ENCODE measurements around the gene ATP5MC3.

ATP5MC3 gene

DNA sequence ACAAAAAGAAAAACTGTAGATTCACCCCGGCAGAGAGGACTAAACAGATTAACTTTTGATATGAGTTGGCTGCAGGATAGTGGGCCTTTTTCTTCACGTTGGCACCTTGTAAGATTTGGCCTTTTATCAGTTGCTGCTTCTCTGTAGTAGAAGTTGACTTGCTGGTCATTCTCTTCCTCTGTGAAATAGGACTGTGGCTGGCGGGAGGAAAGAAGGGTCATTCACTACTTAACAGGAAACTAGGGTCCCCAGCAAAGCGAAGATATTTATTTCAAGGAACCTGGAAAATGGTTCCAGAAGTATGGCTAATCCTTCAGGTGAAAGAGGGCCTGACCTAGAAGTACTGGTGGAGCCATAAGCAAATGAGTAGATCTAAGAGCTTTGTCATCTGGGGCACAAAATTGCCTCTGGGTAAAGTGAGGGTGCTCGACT, 383 bp upstream of the ATP5MC3 start:
- TF ChIP-seq, protein P1, sequence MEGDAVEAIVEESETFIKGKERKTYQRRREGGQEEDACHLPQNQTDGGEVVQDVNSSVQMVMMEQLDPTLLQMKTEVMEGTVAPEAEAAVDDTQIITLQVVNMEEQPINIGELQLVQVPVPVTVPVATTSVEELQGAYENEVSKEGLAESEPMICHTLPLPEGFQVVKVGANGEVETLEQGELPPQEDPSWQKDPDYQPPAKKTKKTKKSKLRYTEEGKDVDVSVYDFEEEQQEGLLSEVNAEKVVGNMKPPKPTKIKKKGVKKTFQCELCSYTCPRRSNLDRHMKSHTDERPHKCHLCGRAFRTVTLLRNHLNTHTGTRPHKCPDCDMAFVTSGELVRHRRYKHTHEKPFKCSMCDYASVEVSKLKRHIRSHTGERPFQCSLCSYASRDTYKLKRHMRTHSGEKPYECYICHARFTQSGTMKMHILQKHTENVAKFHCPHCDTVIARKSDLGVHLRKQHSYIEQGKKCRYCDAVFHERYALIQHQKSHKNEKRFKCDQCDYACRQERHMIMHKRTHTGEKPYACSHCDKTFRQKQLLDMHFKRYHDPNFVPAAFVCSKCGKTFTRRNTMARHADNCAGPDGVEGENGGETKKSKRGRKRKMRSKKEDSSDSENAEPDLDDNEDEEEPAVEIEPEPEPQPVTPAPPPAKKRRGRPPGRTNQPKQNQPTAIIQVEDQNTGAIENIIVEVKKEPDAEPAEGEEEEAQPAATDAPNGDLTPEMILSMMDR (IDR thresholded peaks at IDR 0.05; ENCODE audit: insufficient read depth, missing control alignments) = no peak
- DNase-seq (ENCODE audit: insufficient read length, low spot score) (no peak), FAIRE-seq (no peak)

DNA sequence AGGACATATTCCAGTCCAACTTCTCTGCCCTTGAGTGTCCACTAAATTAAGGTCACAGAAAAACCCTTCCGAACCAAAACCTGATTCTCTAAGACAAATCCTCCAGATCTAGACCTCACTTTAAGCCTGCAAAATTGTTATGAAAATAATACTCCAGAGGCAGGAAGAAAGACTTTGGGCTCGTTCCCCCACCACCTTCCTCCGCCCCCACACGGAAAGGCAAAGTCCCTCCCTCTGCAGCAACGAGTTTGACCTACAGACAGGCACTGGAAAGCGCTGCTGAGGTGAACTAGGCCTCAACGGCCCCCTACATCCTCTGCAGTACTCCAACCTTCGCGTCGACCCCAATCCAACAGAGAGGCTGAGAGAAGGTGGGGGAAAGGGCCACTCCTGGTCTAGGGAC, 808 bp downstream of the ATP5MC3 start:
- TF ChIP-seq, protein P1 (IDR thresholded peaks at IDR 0.05; ENCODE audit: insufficient read depth, missing control alignments) = no peak
- DNase-seq (ENCODE audit: insufficient read length, low spot score) = no peak
- no peak for FAIRE-seq

DNA sequence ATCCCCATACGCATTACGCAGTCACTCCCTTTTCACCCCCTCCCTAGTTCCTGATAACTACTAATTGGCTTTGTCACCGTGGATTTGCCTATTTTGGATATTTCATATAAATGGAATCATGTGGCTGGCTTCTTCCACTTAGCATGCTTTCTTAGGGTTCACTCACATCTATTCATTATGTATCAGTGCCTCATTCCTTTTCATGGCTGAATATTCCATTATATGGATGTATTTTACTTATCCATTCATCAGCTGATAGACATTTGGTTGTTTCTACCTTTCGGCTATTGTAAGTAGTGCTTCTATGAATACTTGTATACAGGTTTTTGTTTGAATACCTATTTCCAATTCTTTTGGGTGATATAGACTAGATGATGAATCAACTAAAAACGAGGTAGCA, 4.9 kb downstream of the ATP5MC3 start:
- no peak for DNase-seq (ENCODE audit: insufficient read length, low spot score)
- FAIRE-seq = no peak
- TF ChIP-seq, protein P1 (IDR thresholded peaks at IDR 0.05; ENCODE audit: insufficient read depth, missing control alignments) = no peak

DNA sequence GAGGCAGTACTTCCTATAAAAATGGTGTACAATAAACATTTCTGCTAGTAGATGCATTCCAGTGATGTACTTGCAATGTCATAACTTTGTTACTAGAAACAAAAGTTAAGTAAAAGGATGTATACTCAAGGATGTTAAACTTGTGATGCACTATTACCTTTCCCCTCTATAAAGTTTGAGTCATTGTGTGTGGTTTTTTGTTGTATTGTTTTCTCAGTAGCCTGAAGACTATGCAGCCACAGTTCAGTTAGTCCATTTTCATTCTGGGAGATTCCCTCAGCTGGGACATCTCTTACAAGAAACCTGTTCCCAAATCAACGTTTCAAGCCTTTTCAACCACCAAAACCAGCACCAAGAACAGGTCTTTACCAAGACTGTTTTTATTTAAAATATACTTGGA, 5.6 kb downstream of the ATP5MC3 start:
- DNase-seq (ENCODE audit: insufficient read length, low spot score) (no peak), FAIRE-seq (no peak)
- TF ChIP-seq, protein P1 (IDR thresholded peaks at IDR 0.05; ENCODE audit: insufficient read depth, missing control alignments) = no peak

DNA sequence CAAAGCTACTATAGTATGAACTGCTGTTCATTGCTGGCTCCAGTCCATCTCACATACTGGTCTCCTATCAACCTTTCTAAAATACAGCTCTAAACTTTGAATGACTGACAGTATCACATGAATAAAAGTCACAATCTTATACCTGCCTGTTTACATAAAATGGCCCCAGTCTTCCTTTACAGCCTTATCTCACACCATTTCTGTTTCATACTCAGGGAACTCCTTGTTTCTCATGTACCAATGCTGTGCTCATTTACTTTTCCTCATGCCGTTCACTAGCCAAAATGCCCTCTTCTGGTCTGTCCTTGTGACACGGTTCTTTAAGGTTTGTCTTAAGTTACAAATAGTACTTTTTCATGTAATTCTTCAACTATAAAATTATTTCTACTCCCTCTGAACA, 6.2 kb downstream of the ATP5MC3 start:
- DNase-seq (ENCODE audit: insufficient read length, low spot score) (no peak), FAIRE-seq (no peak)
- TF ChIP-seq, protein P1 (IDR thresholded peaks at IDR 0.05; ENCODE audit: insufficient read depth, missing control alignments) = no peak

DNA sequence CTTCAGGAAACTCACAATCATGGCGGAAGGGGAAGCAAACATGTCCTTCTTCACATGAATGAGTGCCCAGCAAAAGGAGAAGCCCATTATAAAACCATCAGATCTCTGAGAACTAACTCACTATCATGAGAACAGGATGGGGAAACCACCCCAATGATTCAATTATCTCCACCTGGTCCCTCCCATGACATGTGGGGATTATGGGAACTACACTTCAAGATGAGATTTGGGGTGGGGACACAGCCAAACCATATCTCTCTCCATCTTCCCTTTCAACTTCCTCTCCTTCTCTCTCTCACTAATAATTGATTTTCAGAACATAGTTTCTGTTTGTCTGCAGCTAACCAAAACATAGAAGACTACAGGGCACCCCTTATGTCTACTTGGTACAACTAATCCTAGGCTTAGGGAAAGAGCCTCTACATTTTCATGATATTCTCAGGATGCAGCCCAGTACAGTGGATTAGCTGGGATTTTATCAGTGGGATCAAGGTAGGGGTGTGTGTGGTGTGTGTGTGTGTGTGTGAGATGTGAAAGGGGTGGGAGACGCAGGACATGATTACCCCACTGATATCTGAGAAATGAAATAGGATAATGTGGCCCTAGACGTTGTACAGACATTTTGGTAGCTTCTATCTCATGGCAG, 10.7 kb downstream of the ATP5MC3 start:
- DNase-seq (ENCODE audit: insufficient read length, low spot score) = no peak
- no peak for FAIRE-seq
- TF ChIP-seq, protein P1 (IDR thresholded peaks at IDR 0.05; ENCODE audit: insufficient read depth, missing control alignments) = no peak

DNA sequence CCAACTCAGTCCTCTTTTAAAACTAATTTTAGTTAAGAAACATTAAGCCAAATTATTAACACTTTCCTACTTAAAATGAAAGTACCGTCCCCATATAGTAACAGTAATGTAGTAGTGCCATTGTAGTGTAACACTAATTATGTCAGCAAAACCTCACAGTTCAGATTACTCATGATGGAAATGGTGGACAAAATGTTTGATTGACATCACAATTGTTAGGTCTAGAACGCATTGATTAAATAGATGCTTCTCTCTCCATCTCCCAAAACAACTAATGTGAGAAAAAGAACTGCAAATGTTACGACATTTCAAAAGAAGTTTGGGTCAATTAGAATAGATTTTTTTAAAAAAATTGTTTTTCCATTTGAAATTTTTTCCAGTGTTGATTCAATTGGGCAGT, 12.3 kb downstream of the ATP5MC3 start:
- DNase-seq (ENCODE audit: insufficient read length, low spot score) (no peak), FAIRE-seq (no peak)
- TF ChIP-seq, protein P1 (IDR thresholded peaks at IDR 0.05; ENCODE audit: insufficient read depth, missing control alignments) = no peak

Measured in D721Med (cell line).